Stimulated activated naive B cell treated with anti-CD40 and anti-IgM and Interleukin-4, amounts not matched to agents 10 μg/mL and 1 μg/mL and 100 μg/mL, for 72 hours (primary cell): ENCODE measurements around the gene ERMN.
"Not testable (repeated sequence)": the region's sequence is repeated elsewhere in the genome, so short reads cannot be mapped to it uniquely, and the experiment has no call there.

Source experiments
- ATAC-seq, 2 donors: fragments of 150-1000 bp; cut with Tn5 transposase; replicated peaks; 2 replicates each; pipeline ENCODE4 v1.10.0; 2021; ENCODE audit warnings: moderate library complexity in 1 of 2
- DNase-seq: peaks from one replicate; pipeline ENCODE4 v3.0.0; 2021
- H3K27ac Mint-ChIP-seq: one replicate; pipeline ENCODE4 v1.8.0; 2022; ENCODE audit warnings: mild to moderate bottlenecking, mixed read lengths
- H3K27me3 Mint-ChIP-seq, 2 donors: one replicate each; pipeline ENCODE4 v1.8.0; 2022; ENCODE audit warnings: mixed read lengths in 2 of 2
- H3K36me3 Mint-ChIP-seq, 2 donors: one replicate each; pipeline ENCODE4 v1.8.0; 2022; ENCODE audit warnings: mixed read lengths in 2 of 2, mild to moderate bottlenecking in 1 of 2
- H3K4me1 Mint-ChIP-seq, 2 donors: one replicate each; pipeline ENCODE4 v1.8.0; 2022; ENCODE audit warnings: mixed read lengths in 2 of 2, mild to moderate bottlenecking in 1 of 2
- H3K4me3 Mint-ChIP-seq, 2 donors: one replicate each; pipeline ENCODE4 v1.8.0; 2022; ENCODE audit warnings: mild to moderate bottlenecking in 2 of 2, mixed read lengths in 2 of 2, moderate library complexity in 1 of 2
- H3K9me3 Mint-ChIP-seq, 2 donors: one replicate each; pipeline ENCODE4 v1.8.0; 2022; ENCODE audit warnings: mixed read lengths in 2 of 2, mild to moderate bottlenecking in 1 of 2

The ERMN gene, protein sequence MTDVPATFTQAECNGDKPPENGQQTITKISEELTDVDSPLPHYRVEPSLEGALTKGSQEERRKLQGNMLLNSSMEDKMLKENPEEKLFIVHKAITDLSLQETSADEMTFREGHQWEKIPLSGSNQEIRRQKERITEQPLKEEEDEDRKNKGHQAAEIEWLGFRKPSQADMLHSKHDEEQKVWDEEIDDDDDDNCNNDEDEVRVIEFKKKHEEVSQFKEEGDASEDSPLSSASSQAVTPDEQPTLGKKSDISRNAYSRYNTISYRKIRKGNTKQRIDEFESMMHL

DNA sequence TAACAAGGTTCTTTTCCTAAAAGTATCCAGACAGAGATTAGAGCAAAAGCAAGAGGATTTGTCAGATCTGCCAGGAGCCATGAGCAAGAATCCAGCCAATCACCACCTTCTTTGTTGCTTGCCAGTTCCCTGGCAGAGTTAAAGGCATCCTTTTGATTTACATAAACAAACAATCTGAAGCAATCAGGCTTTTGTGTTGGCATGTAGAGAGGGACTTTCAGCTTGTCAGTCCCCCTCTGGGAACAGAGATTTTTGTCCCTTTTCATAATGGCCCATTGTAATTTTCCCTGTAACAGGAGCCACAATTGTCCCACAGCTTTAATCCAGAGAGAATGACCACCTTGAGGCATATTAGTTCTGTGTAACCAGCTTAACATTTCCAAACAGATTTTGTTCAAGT, at the start of gene ERMN:
TSS of gene ERMN (minus strand) at position 39 of the 400 bp plus-strand sequence. CDS start 182 bp downstream, outside the sequence.
- Mint-ChIP-seq H3K36me3 (peaks cover 1 to 20% of the 10 kb centered on the region in 2 donors), H3K4me3 (no peak within 1 kb of the TSS), H3K9me3 (no peaks in the 10 kb centered on the region), H3K27me3 (no peaks in the 10 kb centered on the region), H3K4me1 (peaks cover 18 to 21% of the 10 kb centered on the region in 2 donors), H3K27ac (peak within 1 kb of the TSS; percentile 56)
- ATAC-seq, result no peak
- no peak for DNase-seq

DNA sequence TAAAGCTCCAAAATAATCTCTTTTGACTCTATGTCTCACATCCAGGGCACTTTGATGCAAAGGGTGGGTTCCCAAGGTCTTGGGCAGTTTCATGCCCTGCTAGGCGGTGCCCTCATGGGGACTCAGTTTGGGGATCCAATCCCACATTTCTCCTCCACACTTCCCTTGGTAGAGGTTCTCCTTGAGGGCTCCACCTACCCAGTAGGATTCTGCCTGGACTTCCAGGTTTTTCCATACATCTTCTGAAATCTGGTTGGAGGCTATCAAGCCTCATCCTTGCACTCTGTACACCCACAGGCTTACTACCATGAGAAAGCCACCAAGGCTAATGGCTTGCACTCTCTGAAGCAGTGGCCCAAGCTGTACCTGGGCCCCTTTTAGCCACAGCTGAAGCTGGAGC, 49.8 kb upstream of the ERMN start:
- no peaks in the 10 kb centered on the region for H3K27me3 Mint-ChIP-seq
- no peak for ATAC-seq
- peaks cover 17 to 19% of the 10 kb centered on the region in 2 donors for H3K9me3 Mint-ChIP-seq
- H3K4me3 Mint-ChIP-seq, result no peak overlapping the region
- no peak overlapping the region for H3K27ac Mint-ChIP-seq
- H3K4me1 Mint-ChIP-seq, result peaks cover 4 to 9% of the 10 kb centered on the region in 2 donors
- DNase-seq, result no peak
- H3K36me3 Mint-ChIP-seq, result peaks cover 24 to 30% of the 10 kb centered on the region in 2 donors

DNA sequence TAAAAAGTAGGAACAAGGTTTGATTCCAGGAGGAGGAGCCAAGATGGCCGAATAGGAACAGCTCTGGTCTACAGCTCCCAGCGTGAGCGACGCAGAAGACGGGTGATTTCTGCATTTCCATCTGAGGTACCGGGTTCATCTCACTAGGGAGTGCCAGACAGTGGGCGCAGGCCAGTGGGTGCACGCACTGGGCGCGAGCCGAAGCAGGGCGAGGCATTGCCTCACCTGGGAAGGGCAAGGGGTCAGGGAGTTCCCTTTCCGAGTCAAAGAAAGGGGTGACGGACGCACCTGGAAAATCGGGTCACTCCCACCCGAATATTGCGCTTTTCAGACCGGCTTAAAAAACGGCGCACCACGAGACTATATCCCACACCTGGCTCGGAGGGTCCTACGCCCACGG, 42.9 kb upstream of the ERMN start:
- not testable (repeated sequence) for DNase-seq, H3K27me3 Mint-ChIP-seq, H3K4me3 Mint-ChIP-seq, H3K27ac Mint-ChIP-seq, H3K36me3 Mint-ChIP-seq, ATAC-seq, H3K9me3 Mint-ChIP-seq
- peaks cover 14 to 19% of the 10 kb centered on the region in 2 donors for H3K4me1 Mint-ChIP-seq

DNA sequence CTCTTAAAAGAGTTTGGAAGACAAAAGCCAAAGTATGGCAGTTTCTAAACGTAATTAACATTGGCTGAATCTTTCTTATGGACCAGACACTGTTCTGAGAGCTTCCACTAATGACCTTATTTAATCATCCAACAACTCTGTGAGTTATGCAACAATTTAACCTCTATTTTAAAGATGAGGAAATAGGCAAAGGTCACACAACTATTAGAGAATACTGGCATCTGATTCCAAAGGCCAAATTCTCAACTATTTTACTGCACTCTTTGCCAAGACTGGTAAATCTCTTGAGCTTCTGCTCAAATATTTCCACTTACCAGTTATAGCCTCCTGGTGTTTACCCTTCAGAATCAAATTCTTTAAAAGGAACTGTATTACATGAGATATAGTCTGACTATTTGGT, 42.1 kb upstream of the ERMN start:
- H3K9me3 Mint-ChIP-seq, result peaks cover 4 to 8% of the 10 kb centered on the region in 2 donors
- no peaks in the 10 kb centered on the region for H3K27me3 Mint-ChIP-seq
- H3K27ac Mint-ChIP-seq, result no peak overlapping the region
- no peak for DNase-seq
- H3K4me1 Mint-ChIP-seq, result peaks cover 16 to 27% of the 10 kb centered on the region in 2 donors
- no peak for ATAC-seq
- H3K36me3 Mint-ChIP-seq, result peaks cover 3 to 14% of the 10 kb centered on the region in 2 donors
- H3K4me3 Mint-ChIP-seq, result no peak overlapping the region

DNA sequence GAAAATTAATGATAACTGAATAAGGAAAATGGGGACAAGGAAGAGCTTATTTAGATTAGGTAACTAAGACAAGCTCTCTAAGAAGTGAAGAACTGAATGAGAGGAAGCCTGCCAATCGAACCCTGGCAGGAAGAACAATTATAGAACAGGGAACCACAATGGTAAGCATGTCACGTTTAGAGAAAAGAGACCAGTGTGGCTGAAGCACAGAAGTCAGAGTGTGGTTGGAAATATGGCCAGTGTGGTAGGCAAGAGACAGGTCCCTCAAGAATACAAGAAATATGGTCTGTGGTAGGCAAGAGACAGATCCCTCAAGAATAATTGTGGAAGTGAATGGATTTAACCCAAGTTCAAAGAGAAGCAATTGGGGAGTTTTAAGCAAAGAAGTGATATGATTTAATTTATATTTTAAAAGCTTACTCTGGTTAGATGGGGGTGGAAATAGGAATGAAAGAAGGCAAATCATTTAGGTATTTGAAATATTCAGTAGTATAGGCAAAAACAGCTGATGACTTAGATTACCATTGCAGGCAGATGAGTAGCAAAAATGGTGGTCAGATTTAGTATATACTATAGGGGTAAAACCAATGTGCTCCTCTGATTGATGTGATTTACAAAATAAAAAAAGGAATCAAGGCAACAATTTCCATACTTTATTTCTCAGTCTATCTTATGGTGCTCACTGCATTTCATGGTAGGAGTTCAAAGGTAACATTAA, 38.8 kb upstream of the ERMN start:
- peaks cover 18 to 41% of the 10 kb centered on the region in 2 donors for H3K36me3 Mint-ChIP-seq

DNA sequence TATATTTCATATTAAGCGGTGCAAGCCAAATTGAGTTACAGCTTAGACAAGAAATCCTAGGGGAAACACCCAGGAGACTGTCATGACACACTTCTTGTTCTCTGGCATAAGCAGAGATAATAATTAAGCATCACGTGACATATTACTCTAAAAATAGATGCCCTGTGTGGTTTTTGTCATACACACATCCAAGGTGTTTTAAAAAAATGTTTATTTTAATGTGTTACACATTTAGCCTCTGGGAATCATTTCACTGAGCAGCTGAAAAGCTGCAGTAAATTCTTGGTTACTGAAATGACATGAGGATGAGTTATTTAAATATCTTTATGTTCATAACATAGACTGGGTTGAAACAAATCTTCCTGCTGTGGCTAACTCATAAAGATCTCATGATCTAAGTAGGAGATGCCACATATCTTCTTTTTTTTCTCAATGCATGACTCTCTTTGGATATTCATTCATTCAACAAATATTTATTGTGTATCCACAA, 38.0 kb upstream of the ERMN start:
- Mint-ChIP-seq H3K27me3 (no peaks in the 10 kb centered on the region), H3K27ac (peak overlapping the region; percentile 68), H3K36me3 (peaks cover 18 to 41% of the 10 kb centered on the region in 2 donors), H3K4me3 (peak overlapping the region; percentile 18 to 57), H3K4me1 (peaks cover 21 to 40% of the 10 kb centered on the region in 2 donors), H3K9me3 (peaks cover 12 to 20% of the 10 kb centered on the region in 2 donors)
- peak; percentile 75 to 76 for ATAC-seq
- DNase-seq, result no peak

More for the DNA sequence above, 38.8 kb upstream of the ERMN start:
- peak overlapping the region; percentile 68 for H3K27ac Mint-ChIP-seq
- H3K9me3 Mint-ChIP-seq, result peaks cover 12 to 20% of the 10 kb centered on the region in 2 donors
- H3K27me3 Mint-ChIP-seq, result no peaks in the 10 kb centered on the region
- H3K4me3 Mint-ChIP-seq, result peak overlapping the region in 1 of 2 donors; percentile 18
- peaks cover 21 to 40% of the 10 kb centered on the region in 2 donors for H3K4me1 Mint-ChIP-seq
- DNase-seq (peak; percentile 13), ATAC-seq (peak; percentile 84)

DNA sequence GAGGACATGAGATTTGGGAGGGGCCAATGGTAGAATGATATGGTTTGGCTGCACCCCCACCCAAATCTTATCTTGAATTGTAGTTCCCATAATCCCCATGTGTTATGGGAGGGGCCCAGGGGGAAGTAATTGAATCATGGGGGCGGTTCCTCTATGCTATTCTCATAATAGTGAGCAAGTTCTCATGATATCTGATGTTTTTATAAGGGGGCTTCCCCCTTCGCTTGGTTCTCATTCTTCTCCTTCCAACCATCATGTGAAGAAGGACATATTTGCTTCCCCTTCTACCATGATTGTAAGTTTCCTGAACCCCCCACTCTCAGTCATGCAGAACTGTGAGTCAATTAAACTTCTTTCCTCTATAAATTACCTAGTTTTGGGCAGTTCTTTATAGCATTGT, 37.0 kb upstream of the ERMN start:
- ATAC-seq, result no peak
- no peak for DNase-seq
- H3K4me1 Mint-ChIP-seq, result peaks cover 21 to 46% of the 10 kb centered on the region in 2 donors
- peak overlapping the region; percentile 59 for H3K27ac Mint-ChIP-seq
- H3K27me3 Mint-ChIP-seq, result no peaks in the 10 kb centered on the region
- peaks cover 12 to 20% of the 10 kb centered on the region in 2 donors for H3K9me3 Mint-ChIP-seq
- peak overlapping the region in 1 of 2 donors; percentile 37 for H3K4me3 Mint-ChIP-seq
- peaks cover 18 to 37% of the 10 kb centered on the region in 2 donors for H3K36me3 Mint-ChIP-seq

DNA sequence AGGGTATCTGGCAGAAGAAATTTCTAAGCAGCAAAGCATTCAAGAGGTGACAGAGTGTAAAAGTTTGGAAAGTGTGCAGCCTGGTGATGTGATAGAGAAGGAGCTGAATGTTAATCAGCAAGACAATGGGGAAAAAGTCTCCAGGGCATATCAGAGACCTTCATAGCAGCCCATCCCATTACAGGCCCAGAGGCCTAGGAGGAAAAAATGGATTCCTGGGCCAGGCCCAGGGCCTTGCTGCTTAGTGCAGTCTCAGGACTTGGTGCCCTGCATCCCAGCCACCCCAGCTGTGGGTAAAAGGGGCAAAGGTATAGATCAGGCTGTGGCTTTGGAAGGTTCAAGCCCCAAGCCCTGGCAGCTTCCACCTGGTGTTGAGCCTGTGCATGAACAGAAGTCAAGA, 35.9 kb upstream of the ERMN start:
- peaks cover 21 to 53% of the 10 kb centered on the region in 2 donors for H3K4me1 Mint-ChIP-seq
- H3K27me3 Mint-ChIP-seq, result no peaks in the 10 kb centered on the region
- no peak overlapping the region for H3K4me3 Mint-ChIP-seq
- H3K9me3 Mint-ChIP-seq, result peaks cover 12 to 20% of the 10 kb centered on the region in 2 donors
- peaks cover 18 to 36% of the 10 kb centered on the region in 2 donors for H3K36me3 Mint-ChIP-seq
- DNase-seq (no peak), ATAC-seq (no peak)
- no peak overlapping the region for H3K27ac Mint-ChIP-seq

DNA sequence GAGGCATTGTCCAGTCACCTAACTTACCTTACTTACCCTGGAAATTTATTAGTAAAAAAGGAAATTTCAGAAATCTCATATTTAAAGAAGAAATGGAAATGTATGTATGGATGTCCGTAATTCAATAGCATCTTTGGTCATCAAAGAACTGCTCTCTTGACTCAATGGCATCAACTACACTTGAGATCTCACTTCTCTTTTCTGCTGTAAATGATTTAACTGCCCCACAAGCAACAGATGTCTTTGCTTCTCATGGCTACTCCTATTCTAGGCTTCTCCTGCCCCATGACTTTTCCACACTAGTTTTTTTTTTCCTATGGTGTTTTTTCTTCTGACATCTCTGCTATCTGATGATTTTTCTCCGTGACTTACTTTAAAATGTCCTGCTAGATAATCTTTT, 34.0 kb upstream of the ERMN start:
- H3K4me3 Mint-ChIP-seq, result no peak overlapping the region
- peaks cover 18 to 34% of the 10 kb centered on the region in 2 donors for H3K36me3 Mint-ChIP-seq
- H3K27ac Mint-ChIP-seq, result no peak overlapping the region

DNA sequence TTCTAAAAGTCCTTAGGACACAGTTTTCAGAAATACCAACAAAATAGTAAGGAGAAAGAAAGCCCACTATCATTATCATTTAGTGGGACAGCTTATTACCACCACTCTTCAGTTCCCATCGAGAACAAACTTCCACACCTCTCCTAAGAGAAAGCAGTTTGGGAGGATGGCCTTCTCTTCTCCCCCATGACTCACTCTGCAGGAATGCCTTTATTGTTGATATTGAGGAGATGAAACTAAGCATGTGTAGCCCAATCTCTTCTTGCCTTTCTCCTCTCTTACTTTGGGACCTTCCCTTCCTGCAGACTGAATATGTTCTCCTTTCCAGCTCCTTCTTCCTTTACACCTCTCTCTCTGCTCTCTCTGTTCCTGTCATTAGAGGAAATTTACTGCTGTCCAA, 30.0 kb upstream of the ERMN start:
- Mint-ChIP-seq H3K4me1 (peaks cover 13 to 35% of the 10 kb centered on the region in 2 donors), H3K27ac (no peak overlapping the region), H3K27me3 (no peaks in the 10 kb centered on the region), H3K4me3 (no peak overlapping the region), H3K9me3 (peaks cover 3% of the 10 kb centered on the region in 2 donors), H3K36me3 (peaks cover 6 to 14% of the 10 kb centered on the region in 2 donors)
- ATAC-seq, result no peak
- DNase-seq, result no peak

More for the DNA sequence above, 34.0 kb upstream of the ERMN start:
- H3K27me3 Mint-ChIP-seq, result no peaks in the 10 kb centered on the region
- DNase-seq, result no peak
- H3K4me1 Mint-ChIP-seq, result peaks cover 17 to 52% of the 10 kb centered on the region in 2 donors
- H3K9me3 Mint-ChIP-seq, result peaks cover 12 to 20% of the 10 kb centered on the region in 2 donors
- no peak for ATAC-seq

DNA sequence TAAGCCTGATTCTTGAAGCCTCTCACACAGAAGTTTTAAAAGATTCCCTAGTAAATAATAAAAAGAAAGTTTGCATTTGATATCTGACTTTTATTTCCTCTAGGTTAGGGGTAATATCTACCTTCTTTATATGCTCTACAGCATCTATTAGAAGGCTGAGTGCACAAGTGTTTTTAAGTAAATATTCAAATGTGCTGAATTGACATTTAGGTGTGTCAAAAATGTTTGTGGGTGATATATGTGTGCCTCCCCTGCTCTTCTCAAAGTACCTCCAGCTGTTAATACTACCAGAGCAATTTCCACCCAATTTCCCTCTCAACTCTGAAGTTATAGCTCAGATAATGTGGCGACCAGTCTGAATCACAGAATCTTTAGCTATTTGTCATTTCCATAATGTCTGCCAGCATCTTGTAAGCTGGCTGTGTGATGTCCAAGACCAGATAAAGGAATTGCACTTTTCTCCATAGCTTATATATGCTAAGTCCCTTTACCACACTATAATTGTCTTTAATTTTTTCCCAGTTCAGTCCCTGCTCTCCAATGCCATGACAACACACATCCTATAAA, 24.4 kb upstream of the ERMN start:
- DNase-seq (no peak), ATAC-seq (no peak)
- H3K9me3 Mint-ChIP-seq, result peaks cover 4 to 6% of the 10 kb centered on the region in 2 donors
- no peak overlapping the region for H3K4me3 Mint-ChIP-seq
- no peaks in the 10 kb centered on the region for H3K27me3 Mint-ChIP-seq
- peaks cover 6 to 14% of the 10 kb centered on the region in 2 donors for H3K4me1 Mint-ChIP-seq
- H3K27ac Mint-ChIP-seq, result no peak overlapping the region
- H3K36me3 Mint-ChIP-seq, result peaks cover 10 to 11% of the 10 kb centered on the region in 2 donors

DNA sequence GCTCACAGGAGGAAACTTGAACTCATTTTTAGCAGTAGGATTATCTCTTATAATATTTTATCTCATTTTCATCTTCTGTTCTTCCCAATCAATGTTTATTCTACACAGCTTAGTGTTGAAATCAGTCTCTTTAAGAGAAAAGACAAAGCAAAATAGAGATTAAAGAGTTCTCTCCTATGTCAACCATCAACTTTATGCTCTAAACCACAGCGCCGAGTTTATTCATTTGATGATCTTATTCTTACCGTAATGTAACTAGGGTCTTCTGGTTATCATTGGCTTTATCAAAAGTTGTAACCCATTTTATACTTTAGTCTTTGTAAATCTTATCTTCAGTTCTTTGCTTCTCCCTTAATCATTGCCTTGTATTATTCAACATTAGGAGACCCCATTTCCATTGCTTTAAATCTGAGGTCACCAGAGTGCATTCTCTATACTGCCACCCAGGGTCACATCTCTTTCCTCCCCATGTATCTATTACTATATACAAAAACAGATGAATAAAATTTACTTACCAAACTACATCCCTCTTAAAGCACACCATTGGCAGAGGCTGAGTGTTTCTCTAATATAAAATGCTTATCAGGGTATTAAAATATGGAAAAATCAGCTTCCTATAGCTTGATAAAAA, 22.8 kb upstream of the ERMN start:
- Mint-ChIP-seq H3K9me3 (peaks cover 18% of the 10 kb centered on the region in 2 donors), H3K27ac (no peak overlapping the region), H3K36me3 (peaks cover 18 to 19% of the 10 kb centered on the region in 2 donors), H3K4me1 (peaks cover 0 to 6% of the 10 kb centered on the region in 2 donors), H3K27me3 (no peaks in the 10 kb centered on the region), H3K4me3 (no peak overlapping the region)
- DNase-seq (no peak), ATAC-seq (no peak)

DNA sequence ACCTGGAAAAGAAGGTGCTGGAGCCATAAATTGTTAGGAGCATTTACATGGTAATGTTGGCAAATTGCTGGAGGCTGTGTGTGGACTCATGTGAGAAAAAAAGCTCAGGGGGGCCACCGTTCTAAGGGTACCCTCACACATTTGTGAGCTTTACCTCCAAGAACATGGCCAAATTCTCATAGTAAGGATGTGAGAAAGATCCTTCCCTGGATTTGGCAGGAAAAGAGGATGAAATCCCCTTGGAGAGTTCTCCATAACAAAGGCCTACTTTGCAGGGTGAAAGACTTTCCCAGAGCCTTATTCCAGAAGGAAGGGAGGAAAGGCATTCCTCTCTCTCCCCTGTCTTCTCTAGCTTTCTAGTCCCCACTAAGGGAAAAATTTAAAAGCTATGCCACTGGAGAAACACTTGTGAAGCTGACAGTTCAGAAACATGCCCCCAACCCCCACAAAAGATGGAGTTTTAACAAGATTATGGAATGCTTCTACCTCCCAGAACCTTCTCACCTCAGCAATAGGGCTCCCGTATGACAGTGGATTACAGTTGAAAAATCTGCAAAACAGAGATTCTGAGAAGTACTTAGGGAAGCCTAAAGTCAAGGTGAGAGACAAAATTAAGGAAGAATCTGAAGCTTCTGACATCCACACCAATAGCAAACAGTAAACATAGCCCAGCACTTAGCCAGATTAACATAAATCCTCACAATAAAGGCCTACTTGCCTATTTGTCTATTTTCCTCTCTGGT, 20.2 kb upstream of the ERMN start:
- Mint-ChIP-seq H3K9me3 (peaks cover 32 to 35% of the 10 kb centered on the region in 2 donors), H3K27ac (no peak overlapping the region), H3K27me3 (no peaks in the 10 kb centered on the region), H3K4me1 (peaks cover 0 to 6% of the 10 kb centered on the region in 2 donors), H3K36me3 (peaks cover 42 to 45% of the 10 kb centered on the region in 2 donors), H3K4me3 (no peak overlapping the region)
- DNase-seq (no peak), ATAC-seq (no peak)
